GM21381 (cell line): ENCODE results near the gene TMEM120B.
"Not testable (repeated sequence)": the region's sequence is repeated elsewhere in the genome, so short reads cannot be mapped to it uniquely, and the experiment has no call there.

ENCODE experiments used
- ATAC-seq: cut with Tn5 transposase; IDR thresholded peaks from one replicate; pipeline ENCODE4 v1.9.1; 2021; ENCODE audit warnings: mild to moderate bottlenecking, moderate library complexity; ENCODE audit not compliant: unreplicated experiment

TMEM120B gene

DNA sequence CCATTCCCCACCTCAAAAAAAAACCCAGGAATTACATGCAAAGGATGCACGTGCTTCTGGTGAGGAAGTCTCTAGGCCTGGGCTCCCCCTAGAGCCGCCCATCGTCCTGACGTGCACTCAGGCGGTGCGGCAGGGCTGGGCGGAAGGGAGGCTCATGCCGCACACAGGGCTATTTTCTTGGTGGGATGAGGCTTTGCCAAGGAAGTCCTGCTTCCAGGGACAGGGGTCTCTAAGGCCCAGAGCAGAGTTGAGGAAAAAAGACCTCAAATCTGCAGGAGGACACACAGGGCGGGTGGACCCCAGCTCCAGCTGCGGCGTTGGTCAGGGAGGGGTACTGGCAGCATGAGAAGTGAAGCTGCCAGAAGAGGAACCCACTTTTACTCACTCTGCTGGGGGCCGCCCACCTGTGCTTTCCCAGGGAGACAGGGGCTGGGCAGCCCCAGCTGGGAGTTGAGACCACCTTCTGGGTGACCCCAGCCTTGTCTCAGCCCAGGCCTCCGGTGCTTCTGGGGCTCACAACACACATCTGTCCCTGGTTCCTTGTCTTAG lies 76.8 kb downstream of the TMEM120B start:
- ATAC-seq, result peak; percentile 4

GRCh38 chr12:121789800-121790728 lies 77.5 kb downstream of the TMEM120B start:
- peak; percentile 30 for ATAC-seq

GRCh38 chr12:121790785-121791184 lies 78.2 kb downstream of the TMEM120B start:
- ATAC-seq, result not testable (repeated sequence)

- no peak for ATAC-seq
These were observed 79.4 kb downstream of the TMEM120B start for GRCh38 chr12:121791671-121792551.

DNA sequence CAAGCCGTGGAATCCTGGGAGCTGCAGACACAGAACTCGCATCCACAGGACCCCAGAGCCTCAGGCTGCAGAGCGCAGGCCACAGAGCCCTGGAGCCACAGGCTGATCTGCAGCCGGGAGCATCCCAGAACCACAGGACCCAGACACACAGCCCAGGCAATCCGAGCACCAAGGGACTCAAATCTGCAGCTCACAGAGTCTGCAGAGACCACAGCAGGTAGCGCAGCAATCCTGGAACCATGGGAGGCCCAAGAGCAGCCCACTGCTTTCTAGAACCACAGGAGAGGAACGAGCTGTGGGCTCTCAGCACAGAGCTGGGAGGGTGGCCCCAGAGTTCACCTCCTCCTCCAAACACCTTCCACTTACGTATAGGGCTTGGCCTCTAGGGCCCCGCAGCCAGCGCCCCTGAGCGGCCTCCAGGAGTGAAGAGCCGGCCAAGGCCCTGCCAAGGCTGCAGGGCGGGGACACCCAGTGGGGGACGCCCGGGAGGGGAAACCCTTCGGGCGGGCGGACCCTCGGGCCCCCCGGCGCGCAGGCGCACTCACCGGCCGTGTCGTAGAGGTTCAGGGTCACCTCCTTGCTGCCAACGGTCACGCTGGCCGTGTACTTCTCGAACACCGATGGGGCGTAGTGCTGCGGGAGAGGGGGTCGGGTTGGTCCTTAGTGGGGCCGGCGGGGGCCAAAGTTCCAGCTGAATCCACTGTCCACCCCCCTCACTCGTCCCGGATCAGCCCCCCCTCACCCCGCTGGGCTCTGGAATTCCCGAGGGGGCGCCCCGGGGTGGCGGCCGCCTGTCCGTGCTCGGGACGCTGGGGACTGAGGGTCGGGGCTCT lies 80.3 kb downstream of the TMEM120B start:
- no peak for ATAC-seq

DNA sequence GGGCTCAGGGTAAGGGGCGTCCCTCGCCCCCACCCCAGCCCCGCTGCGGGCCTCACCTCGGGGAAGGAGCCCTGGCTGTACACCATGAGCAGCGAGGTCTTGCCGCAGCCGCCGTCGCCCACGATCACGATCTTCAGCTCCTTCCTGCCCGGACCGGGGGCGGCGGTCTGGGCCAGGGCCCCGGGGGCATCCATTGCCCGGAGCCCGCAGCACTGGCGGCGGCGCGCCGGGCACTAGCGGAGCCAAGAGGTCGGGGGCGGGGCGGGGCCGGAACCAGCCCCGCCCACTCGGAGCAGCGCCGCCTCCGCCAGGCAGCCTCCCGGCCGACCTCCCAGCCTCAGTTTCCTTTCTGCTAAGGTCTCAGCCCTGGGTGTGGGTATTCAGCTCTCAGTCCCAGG lies 80.9 kb downstream of the TMEM120B start, which contains the start of gene RHOF:
Gene RHOF (minus strand): TSS at position 249 of the 398 bp plus-strand sequence. CDS start 55 bp downstream, at position 194.
- ATAC-seq, result peak; percentile 15

DNA sequence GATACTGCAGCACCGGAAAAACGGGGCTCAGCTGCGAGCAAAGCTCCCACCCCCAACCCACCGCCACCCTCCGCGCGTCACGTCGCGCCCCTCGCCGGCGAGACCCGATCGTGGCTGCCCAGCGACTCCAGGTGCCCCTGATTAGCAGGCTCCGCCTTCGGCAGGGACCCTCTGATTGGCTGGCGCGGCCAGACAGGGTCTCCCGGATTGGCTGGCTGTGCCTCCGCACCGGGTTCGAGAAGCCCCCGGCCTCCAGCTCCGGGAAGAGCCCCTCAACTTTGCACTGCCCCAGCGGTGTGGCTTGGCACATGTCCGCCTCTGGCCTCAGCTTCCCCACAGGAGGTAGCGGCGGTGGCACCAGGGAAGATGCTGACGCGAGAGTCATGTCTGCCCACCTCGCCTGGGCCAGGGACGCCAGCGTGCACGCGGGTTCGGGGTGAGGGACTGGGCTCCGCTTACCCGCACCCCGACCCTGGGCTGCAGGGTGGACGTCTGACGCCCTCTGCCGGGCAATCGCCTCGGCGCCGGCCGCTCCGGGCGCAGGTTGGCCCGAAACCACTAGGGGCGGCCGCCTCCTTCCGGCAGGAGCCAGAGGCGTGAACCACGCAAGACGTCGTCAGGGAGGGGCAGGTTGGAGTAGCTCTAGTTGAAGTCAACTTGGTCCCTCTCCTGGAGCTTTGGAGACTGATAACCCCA lies 81.4 kb downstream of the TMEM120B start:
- peak; percentile 45 for ATAC-seq

GRCh38 chr12:121794534-121795033 lies 82.0 kb downstream of the TMEM120B start:
- ATAC-seq, result no peak

DNA sequence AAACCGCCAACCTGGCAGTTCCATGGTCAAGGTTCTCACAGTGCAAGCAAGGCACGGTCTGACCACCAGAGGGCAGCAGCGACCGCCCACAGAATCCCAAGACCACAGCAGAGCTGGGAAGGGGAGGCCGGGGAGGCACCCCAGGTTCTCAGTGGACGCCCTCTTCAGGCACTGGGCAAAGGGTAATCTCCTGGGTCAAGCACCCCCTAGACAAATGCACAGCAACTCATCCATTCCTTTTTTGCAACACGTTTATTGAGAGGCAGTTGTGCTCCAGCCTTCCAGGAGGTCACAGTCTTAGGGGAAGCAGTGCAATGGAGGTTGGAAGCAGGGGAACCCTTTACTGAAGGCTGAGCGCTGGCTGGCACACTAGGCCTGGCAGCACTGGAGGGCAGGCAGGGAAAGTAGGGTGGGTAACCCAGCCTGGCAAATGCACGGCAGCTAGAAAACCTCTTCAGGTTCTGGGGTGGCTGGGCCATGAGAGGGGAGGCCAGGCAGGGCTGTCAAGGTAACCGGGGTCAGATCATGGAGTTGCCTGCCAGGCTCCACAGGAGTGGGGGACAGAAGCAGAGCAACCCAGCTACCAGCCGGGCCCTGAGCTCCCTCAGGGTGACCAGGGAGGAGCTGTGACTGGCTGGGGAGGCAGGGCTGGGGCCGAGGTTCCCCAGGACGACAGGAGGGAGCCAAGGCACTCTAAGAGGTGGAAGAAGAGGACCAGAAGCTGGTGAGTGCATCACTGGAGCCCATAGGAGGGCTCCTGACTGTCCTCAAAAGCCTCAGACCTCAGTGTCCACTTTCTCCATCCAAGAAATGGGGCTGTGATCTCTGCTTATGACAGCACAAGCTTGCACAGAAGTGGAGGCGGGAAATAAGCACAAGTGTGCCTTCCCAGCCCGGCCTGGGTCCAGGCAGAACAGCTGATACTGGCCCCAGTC lies 82.7 kb downstream of the TMEM120B start:
- peak; percentile 17 for ATAC-seq

- no peak for ATAC-seq
These were observed 84.6 kb downstream of the TMEM120B start for GRCh38 chr12:121796855-121797751.

GRCh38 chr12:121797937-121798786 lies 85.6 kb downstream of the TMEM120B start:
- ATAC-seq, result no peak

DNA sequence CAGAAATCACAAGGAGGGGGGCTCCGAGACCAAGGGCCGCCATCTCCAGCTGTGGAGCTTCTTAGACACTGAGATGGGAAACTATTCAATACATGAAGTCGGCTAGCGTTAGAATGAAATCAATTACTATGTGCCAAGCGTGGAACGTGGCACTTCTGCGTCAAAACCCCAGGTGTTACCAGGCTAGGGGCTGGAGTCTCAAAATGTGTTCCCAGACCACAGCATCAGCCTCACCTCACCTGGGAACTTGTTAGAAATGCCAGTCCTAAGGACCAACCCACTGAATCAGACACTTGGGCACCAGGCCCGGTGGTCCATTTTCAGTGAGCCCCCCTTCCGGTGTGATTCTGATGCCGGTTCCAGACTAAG lies 86.2 kb downstream of the TMEM120B start:
- ATAC-seq, result no peak

DNA sequence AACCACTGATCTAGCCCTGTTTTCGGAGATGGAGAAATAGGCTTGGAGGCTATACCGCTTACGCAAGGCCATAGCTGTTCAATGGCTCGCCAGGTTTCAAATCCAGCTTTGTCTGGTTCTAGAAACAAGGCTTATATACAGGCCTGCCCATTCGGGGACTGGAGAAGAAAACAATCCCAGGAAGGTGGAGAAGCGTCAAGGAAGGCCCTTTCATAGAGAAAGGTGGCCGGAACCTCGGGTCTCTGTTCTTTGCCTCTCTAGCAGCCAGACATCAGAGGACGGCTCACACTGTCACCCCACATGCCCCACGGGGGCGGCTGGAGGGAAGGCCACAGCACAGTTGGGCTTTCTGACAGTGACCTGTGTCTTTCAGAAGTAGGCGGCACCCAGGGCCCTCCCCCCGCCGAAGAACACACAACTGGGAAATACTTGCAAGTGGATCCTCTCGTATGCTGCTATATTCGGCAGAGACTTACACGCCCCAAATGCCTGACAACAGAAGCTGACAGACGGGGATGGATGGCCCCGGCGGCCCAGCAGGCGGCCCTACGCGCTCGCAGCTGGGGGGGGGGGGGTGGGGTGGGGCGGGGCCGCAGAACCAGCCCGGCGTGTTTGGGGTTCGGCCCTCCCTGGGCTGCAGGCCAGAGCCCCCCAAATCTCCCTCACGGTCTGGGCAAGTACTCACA lies 86.7 kb downstream of the TMEM120B start:
- no peak for ATAC-seq

GRCh38 chr12:121799842-121800693 lies 87.5 kb downstream of the TMEM120B start:
- ATAC-seq, result no peak
